ENCODE data around the gene ATAD3B.
"Not testable (repeated sequence)": the region's sequence is repeated elsewhere in the genome, so short reads cannot be mapped to it uniquely, and the experiment has no call there.

ATAD3B gene

GRCh38 chr1:1489231-1489630 lies 17.7 kb downstream of the ATAD3B start:
- peaks cover 0 to 88% (median 45%) of the 10 kb centered on the region in 11 experiments; a peak in 15 of 22 replicates for H4K20me1 ChIP-seq
- no peak overlapping the region for H3K4me2 ChIP-seq
- H3K9ac ChIP-seq, result no peak overlapping the region
- peaks cover 0 to 24% (median 10%) of the 10 kb centered on the region in 11 experiments; a peak in 14 of 22 replicates for H3K9me3 ChIP-seq (replicated peaks in 1 of 11)
- no peak overlapping the region for H3K27ac ChIP-seq
- H3K36me3 ChIP-seq, result peaks cover 74 to 99% (median 88%) of the 10 kb centered on the region in 11 experiments
- H3K27me3 ChIP-seq, result no peaks in the 10 kb centered on the region
- no peak for TF ChIP-seq Cebpa-rat (IDR thresholded peaks at IDR 0.05)
- peaks cover 0 to 14% (median 2%) of the 10 kb centered on the region in 10 experiments; a peak in 10 of 20 replicates for H3K4me1 ChIP-seq
- H3K4me3 ChIP-seq, result no peak overlapping the region

- no peak overlapping the region for H3K27ac ChIP-seq
- no peak overlapping the region for H3K9ac ChIP-seq
- no peak overlapping the region for H3K4me2 ChIP-seq
- no peak for TF ChIP-seq Cebpa-rat (IDR thresholded peaks at IDR 0.05)
- peaks cover 0 to 9% (median 0%) of the 10 kb centered on the region in 10 experiments; a peak in 3 of 20 replicates for H3K4me1 ChIP-seq
- peaks cover 78 to 99% (median 90%) of the 10 kb centered on the region in 11 experiments for H3K36me3 ChIP-seq
- peaks cover 0 to 24% (median 10%) of the 10 kb centered on the region in 11 experiments; a peak in 14 of 22 replicates for H3K9me3 ChIP-seq (replicated peaks in 1 of 11)
- H4K20me1 ChIP-seq, result peaks cover 0 to 88% (median 40%) of the 10 kb centered on the region in 11 experiments; a peak in 16 of 22 replicates
- no peaks in the 10 kb centered on the region for H3K27me3 ChIP-seq
- no peak overlapping the region for H3K4me3 ChIP-seq
These were observed 18.3 kb downstream of the ATAD3B start for GRCh38 chr1:1489861-1490260.

GRCh38 chr1:1490633-1491230 lies 19.2 kb downstream of the ATAD3B start:
- H3K9ac ChIP-seq, result no peak overlapping the region

GRCh38 chr1:1491601-1492000 lies 20.0 kb downstream of the ATAD3B start:
- Histone ChIP-seq H3K4me1 (no peaks in the 10 kb centered on the region), H4K20me1 (peaks cover 0 to 85% (median 31%) of the 10 kb centered on the region in 11 experiments; a peak in 12 of 22 replicates), H3K9me3 (replicated peaks in 1 of 11) (peaks cover 0 to 24% (median 10%) of the 10 kb centered on the region in 11 experiments; a peak in 14 of 22 replicates), H3K4me2 (no peak overlapping the region), H3K4me3 (no peak overlapping the region), H3K36me3 (peaks cover 76 to 98% (median 94%) of the 10 kb centered on the region in 11 experiments), H3K9ac (no peak overlapping the region), H3K27me3 (no peaks in the 10 kb centered on the region), H3K27ac (no peak overlapping the region)
- no peak for TF ChIP-seq Cebpa-rat (IDR thresholded peaks at IDR 0.05)

More at GRCh38 chr1:1490633-1491230, 19.2 kb downstream of the ATAD3B start:
- peaks cover 0 to 88% (median 33%) of the 10 kb centered on the region in 11 experiments; a peak in 16 of 22 replicates for H4K20me1 ChIP-seq
- H3K4me3 ChIP-seq, result no peak overlapping the region
- H3K9me3 ChIP-seq (replicated peaks in 1 of 11), result peaks cover 0 to 24% (median 10%) of the 10 kb centered on the region in 11 experiments; a peak in 14 of 22 replicates
- peaks cover 78 to 99% (median 93%) of the 10 kb centered on the region in 11 experiments for H3K36me3 ChIP-seq
- no peaks in the 10 kb centered on the region for H3K4me1 ChIP-seq
- H3K27me3 ChIP-seq, result no peaks in the 10 kb centered on the region
- no peak for TF ChIP-seq Cebpa-rat (IDR thresholded peaks at IDR 0.05)
- H3K27ac ChIP-seq, result no peak overlapping the region
- H3K4me2 ChIP-seq, result no peak overlapping the region

- H3K4me1 ChIP-seq, H3K4me2 ChIP-seq, H3K27me3 ChIP-seq, H3K27ac ChIP-seq, H3K4me3 ChIP-seq, H3K9ac ChIP-seq: not testable (repeated sequence)
- Histone ChIP-seq H4K20me1 (peaks cover 0 to 64% (median 15%) of the 10 kb centered on the region in 11 experiments; a peak in 12 of 22 replicates), H3K36me3 (peaks cover 55 to 71% (median 70%) of the 10 kb centered on the region in 11 experiments), H3K9me3 (replicated peaks in 1 of 11) (peaks cover 0 to 24% (median 10%) of the 10 kb centered on the region in 11 experiments; a peak in 14 of 22 replicates)
These were observed 22.7 kb downstream of the ATAD3B start for GRCh38 chr1:1494311-1494710.

- H3K4me2 ChIP-seq, H3K27me3 ChIP-seq, H3K4me1 ChIP-seq, H3K27ac ChIP-seq, H3K4me3 ChIP-seq, H3K9ac ChIP-seq: not testable (repeated sequence)
- Histone ChIP-seq H3K9me3 (replicated peaks in 1 of 11) (peaks cover 0 to 24% (median 10%) of the 10 kb centered on the region in 11 experiments; a peak in 14 of 22 replicates), H4K20me1 (peaks cover 0 to 53% (median 14%) of the 10 kb centered on the region in 11 experiments; a peak in 11 of 22 replicates), H3K36me3 (peaks cover 44 to 59% (median 57%) of the 10 kb centered on the region in 11 experiments)
These were observed 24.0 kb downstream of the ATAD3B start for GRCh38 chr1:1495461-1495975.

- Histone ChIP-seq H3K4me1 (peaks cover 16 to 58% (median 45%) of the 10 kb centered on the region in 10 experiments), H3K4me2 (peak overlapping the region; percentile 59 to 77 (median 68)), H3K4me3 (peak overlapping the region in 6 of 10 experiments; percentile 29 to 56 (median 41); a peak in 7 of 20 replicates), H3K9ac (peak overlapping the region; percentile 33 to 73 (median 55); a peak in 16 of 22 replicates), H3K27ac (peak overlapping the region; percentile 54 to 80 (median 68); a peak in 19 of 22 replicates)
- H3K9me3 ChIP-seq (replicated peaks in 1 of 11); H4K20me1 ChIP-seq; H3K27me3 ChIP-seq; H3K36me3 ChIP-seq: not testable (repeated sequence)
These were observed 33.3 kb downstream of the ATAD3B start for GRCh38 chr1:1504777-1505365.

GRCh38 chr1:1505366-1505798 lies 33.8 kb downstream of the ATAD3B start:
- peak overlapping the region in 6 of 10 experiments; percentile 29 to 56 (median 41); a peak in 7 of 20 replicates for H3K4me3 ChIP-seq
- peak overlapping the region; percentile 34 to 73 (median 57); a peak in 16 of 22 replicates for H3K9ac ChIP-seq
- H3K36me3 ChIP-seq; H4K20me1 ChIP-seq; H3K9me3 ChIP-seq (replicated peaks in 1 of 11); H3K27me3 ChIP-seq: not testable (repeated sequence)
- H3K4me1 ChIP-seq, result peaks cover 18 to 63% (median 48%) of the 10 kb centered on the region in 10 experiments
- peak overlapping the region; percentile 54 to 80 (median 68); a peak in 19 of 22 replicates for H3K27ac ChIP-seq
- peak overlapping the region; percentile 59 to 77 (median 68) for H3K4me2 ChIP-seq

GRCh38 chr1:1505801-1506200 lies 34.2 kb downstream of the ATAD3B start:
- not testable (repeated sequence) for H3K27me3 ChIP-seq; H3K9me3 ChIP-seq (replicated peaks in 1 of 11); H4K20me1 ChIP-seq; H3K36me3 ChIP-seq; H3K4me3 ChIP-seq
- H3K4me2 ChIP-seq, result peak overlapping the region; percentile 41 to 75 (median 59)
- peak overlapping the region in 10 of 11 experiments; percentile 25 to 80 (median 68); a peak in 17 of 22 replicates for H3K27ac ChIP-seq
- H3K4me1 ChIP-seq, result peaks cover 22 to 68% (median 53%) of the 10 kb centered on the region in 10 experiments
- peak overlapping the region; percentile 18 to 68 (median 52); a peak in 19 of 22 replicates for H3K9ac ChIP-seq
